GM19467 (cell line): ENCODE data around the gene SGTA.

ENCODE experiments used
- ATAC-seq: cut with Tn5 transposase; IDR thresholded peaks from one replicate; pipeline ENCODE4 v1.9.1; 2021; ENCODE audit warnings: mild to moderate bottlenecking, moderate library complexity; ENCODE audit not compliant: unreplicated experiment

SGTA gene

GRCh38 chr19:2810141-2811091, 27.3 kb upstream of the SGTA start:
- ATAC-seq: no peak

GRCh38 chr19:2809387-2810140, 26.5 kb upstream of the SGTA start:
- no peak for ATAC-seq

GRCh38 chr19:2808129-2808941, 25.3 kb upstream of the SGTA start:
- no peak for ATAC-seq

GRCh38 chr19:2807379-2808128, 24.5 kb upstream of the SGTA start:
- ATAC-seq: no peak

GRCh38 chr19:2806736-2807378, 23.8 kb upstream of the SGTA start:
- ATAC-seq: no peak

GRCh38 chr19:2805991-2806649, 23.0 kb upstream of the SGTA start:
- ATAC-seq: no peak

GRCh38 chr19:2805261-2805900, 22.3 kb upstream of the SGTA start:
- ATAC-seq: no peak

- no peak for ATAC-seq
Observed at GRCh38 chr19:2804156-2805004, 21.3 kb upstream of the SGTA start.

GRCh38 chr19:2803486-2804155, 20.5 kb upstream of the SGTA start:
- ATAC-seq: no peak

- no peak for ATAC-seq
Observed at GRCh38 chr19:2802826-2803225, 19.8 kb upstream of the SGTA start.

- no peak for ATAC-seq
Observed at GRCh38 chr19:2800506-2800905, 17.4 kb upstream of the SGTA start.

GRCh38 chr19:2799273-2800020, 16.4 kb upstream of the SGTA start:
- no peak for ATAC-seq

- no peak for ATAC-seq
Observed at GRCh38 chr19:2798733-2799132, 15.7 kb upstream of the SGTA start.

GRCh38 chr19:2798158-2798685, 15.1 kb upstream of the SGTA start:
- ATAC-seq: no peak

- no peak for ATAC-seq
Observed at GRCh38 chr19:2797280-2797679, 14.2 kb upstream of the SGTA start.

- ATAC-seq: no peak
Observed at GRCh38 chr19:2796659-2797266, 13.7 kb upstream of the SGTA start.
